Measurements from ENCODE around the gene CATSPERZ.
A peak's percentile ranks its signal among the peaks of the same experiment; 100 is the strongest.

CATSPERZ gene

GRCh38 chr11:64267207-64267945 lies 32.8 kb upstream of the CATSPERZ start:
- Histone ChIP-seq H3K27me3 (ENCODE audit: control insufficient read depth, insufficient read depth, low read length) (no peaks in the 10 kb centered on the region), H3K9me3 (ENCODE audit: control insufficient read depth, low read length) (no peaks in the 10 kb centered on the region), H3K4me3 (ENCODE audit: low read length) (no peak overlapping the region), H3K9ac (ENCODE audit: low read length) (peak overlapping the region; percentile 83), H3K36me3 (ENCODE audit: control insufficient read depth, insufficient read depth, low read length) (peaks cover 12% of the 10 kb centered on the region), H3K4me1 (ENCODE audit: control insufficient read depth, insufficient read depth, low read length) (peaks cover 32% of the 10 kb centered on the region)

DNA sequence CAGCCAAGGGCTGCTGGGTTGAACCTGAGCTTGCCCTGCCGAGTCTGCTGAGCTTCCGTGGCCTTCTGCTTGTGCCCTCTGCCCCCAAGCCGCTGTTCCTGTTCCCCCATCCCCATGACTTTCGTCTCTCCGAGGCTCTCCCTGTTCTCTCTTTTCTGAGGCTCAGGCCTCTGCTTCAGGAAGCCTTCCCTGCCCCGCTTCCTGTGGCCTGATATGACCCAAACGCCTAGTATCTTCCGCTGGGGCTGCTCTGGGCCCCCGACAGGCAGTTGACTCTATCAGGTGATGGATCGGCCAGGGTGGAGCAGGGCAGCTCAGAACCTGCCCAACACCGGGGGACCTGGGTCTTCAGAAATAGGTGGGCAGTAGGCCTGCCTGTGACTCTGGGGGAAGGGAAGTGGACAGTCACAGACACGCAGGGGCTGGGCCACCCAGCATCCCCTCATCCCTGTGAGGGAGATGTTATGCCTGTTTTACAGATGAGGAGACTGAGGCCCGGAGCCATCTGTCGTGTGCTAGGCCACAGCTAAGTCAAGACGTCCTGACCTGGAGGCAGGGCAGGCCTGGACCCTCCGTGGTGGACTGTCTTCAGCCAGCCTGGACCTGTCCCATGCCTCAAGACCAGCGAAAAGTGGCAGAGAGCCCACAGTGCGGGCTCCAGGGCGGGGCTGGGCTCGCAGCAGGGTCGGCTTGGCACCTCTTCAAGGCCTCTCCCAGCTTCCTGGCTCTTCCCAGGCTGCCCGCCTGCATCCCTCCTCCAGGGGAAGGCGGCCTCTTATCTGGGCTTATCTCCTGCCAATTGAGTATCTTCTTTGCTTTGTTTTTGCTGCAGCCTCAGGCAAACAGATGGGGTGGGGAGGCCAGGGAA lies 31.9 kb upstream of the CATSPERZ start:
- H3K4me3 ChIP-seq (ENCODE audit: low read length), result no peak overlapping the region
- H3K4me1 ChIP-seq (ENCODE audit: control insufficient read depth, insufficient read depth, low read length), result peaks cover 37% of the 10 kb centered on the region
- H3K9ac ChIP-seq (ENCODE audit: low read length), result peak overlapping the region; percentile 83
- no peaks in the 10 kb centered on the region for H3K27me3 ChIP-seq (ENCODE audit: control insufficient read depth, insufficient read depth, low read length)
- H3K9me3 ChIP-seq (ENCODE audit: control insufficient read depth, low read length), result no peaks in the 10 kb centered on the region
- peaks cover 6% of the 10 kb centered on the region for H3K36me3 ChIP-seq (ENCODE audit: control insufficient read depth, insufficient read depth, low read length)

DNA sequence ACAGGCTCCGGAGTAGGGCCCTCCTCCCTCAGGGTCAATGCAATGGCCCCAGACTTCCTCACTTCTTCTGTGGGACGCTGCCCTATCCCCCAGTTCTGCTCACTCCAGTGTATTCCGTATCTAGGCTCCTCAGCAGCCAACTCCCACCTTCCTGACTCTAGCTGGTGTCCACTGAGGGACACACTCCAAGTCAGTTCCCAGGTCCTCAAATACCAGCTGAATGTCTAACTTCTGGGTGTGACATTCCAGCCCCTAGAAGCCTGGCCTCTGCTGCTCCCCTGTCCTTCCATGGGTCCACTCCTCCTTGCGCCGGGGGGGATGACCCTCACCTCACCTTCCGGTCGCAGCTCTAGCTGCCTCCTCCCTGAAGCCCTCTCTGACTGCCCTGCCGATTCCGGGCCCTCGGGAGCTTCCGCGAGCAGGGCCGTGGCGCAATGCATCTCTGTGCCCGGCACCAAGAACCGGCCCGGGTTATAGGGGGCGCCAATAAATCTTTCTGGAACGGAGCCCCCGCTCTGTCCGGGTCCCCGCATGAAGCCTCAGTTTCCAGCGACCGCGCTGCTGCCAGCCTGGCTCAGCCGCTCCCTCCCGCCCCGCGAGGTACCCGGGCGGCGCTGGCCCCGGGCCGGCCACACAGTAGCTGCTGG lies 31.1 kb upstream of the CATSPERZ start:
- Histone ChIP-seq H3K4me3 (ENCODE audit: low read length) (peak overlapping the region; percentile 83), H3K9ac (ENCODE audit: low read length) (peak overlapping the region; percentile 83), H3K9me3 (ENCODE audit: control insufficient read depth, low read length) (no peaks in the 10 kb centered on the region), H3K27me3 (ENCODE audit: control insufficient read depth, insufficient read depth, low read length) (no peaks in the 10 kb centered on the region), H3K36me3 (ENCODE audit: control insufficient read depth, insufficient read depth, low read length) (no peaks in the 10 kb centered on the region), H3K4me1 (ENCODE audit: control insufficient read depth, insufficient read depth, low read length) (peaks cover 43% of the 10 kb centered on the region)

GRCh38 chr11:64269540-64270220 lies 30.5 kb upstream of the CATSPERZ start:
- H3K36me3 ChIP-seq (ENCODE audit: control insufficient read depth, insufficient read depth, low read length), result no peaks in the 10 kb centered on the region
- H3K9ac ChIP-seq (ENCODE audit: low read length), result peak overlapping the region; percentile 84
- peaks cover 49% of the 10 kb centered on the region for H3K4me1 ChIP-seq (ENCODE audit: control insufficient read depth, insufficient read depth, low read length)

GRCh38 chr11:64275031-64275800 lies 24.9 kb upstream of the CATSPERZ start:
- no peaks in the 10 kb centered on the region for H3K27me3 ChIP-seq (ENCODE audit: control insufficient read depth, insufficient read depth, low read length)
- no peak overlapping the region for H3K4me3 ChIP-seq (ENCODE audit: low read length)
- peaks cover 7% of the 10 kb centered on the region for H3K36me3 ChIP-seq (ENCODE audit: control insufficient read depth, insufficient read depth, low read length)
- peaks cover 53% of the 10 kb centered on the region for H3K4me1 ChIP-seq (ENCODE audit: control insufficient read depth, insufficient read depth, low read length)
- no peak overlapping the region for H3K9ac ChIP-seq (ENCODE audit: low read length)
- no peaks in the 10 kb centered on the region for H3K9me3 ChIP-seq (ENCODE audit: control insufficient read depth, low read length)

More at GRCh38 chr11:64269540-64270220, 30.5 kb upstream of the CATSPERZ start:
- peak overlapping the region; percentile 83 for H3K4me3 ChIP-seq (ENCODE audit: low read length)
- H3K9me3 ChIP-seq (ENCODE audit: control insufficient read depth, low read length), result no peaks in the 10 kb centered on the region
- no peaks in the 10 kb centered on the region for H3K27me3 ChIP-seq (ENCODE audit: control insufficient read depth, insufficient read depth, low read length)

DNA sequence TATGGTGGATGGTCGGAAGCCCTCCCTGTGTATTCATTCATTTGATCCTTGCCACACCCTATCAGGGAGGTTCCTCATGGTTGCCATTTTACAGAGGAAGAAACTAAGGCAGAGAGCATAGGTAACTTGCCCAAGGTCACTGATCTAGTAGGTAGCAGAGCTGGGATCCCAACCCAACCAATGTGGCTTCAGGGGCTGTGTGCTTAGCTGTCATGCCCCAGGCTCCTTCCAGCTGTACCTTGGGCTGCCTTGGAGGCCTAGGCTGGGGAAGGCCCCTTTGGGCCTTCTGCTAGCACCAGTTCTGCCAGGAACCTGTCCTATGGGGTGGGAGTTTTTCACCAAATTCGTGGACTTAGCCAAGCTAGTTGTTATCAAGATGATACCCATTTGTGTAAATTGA lies 24.3 kb upstream of the CATSPERZ start:
- no peaks in the 10 kb centered on the region for H3K27me3 ChIP-seq (ENCODE audit: control insufficient read depth, insufficient read depth, low read length)
- H3K36me3 ChIP-seq (ENCODE audit: control insufficient read depth, insufficient read depth, low read length), result peaks cover 7% of the 10 kb centered on the region
- no peaks in the 10 kb centered on the region for H3K9me3 ChIP-seq (ENCODE audit: control insufficient read depth, low read length)
- H3K4me3 ChIP-seq (ENCODE audit: low read length), result no peak overlapping the region
- H3K9ac ChIP-seq (ENCODE audit: low read length), result no peak overlapping the region
- peaks cover 53% of the 10 kb centered on the region for H3K4me1 ChIP-seq (ENCODE audit: control insufficient read depth, insufficient read depth, low read length)

- Histone ChIP-seq H3K36me3 (ENCODE audit: control insufficient read depth, insufficient read depth, low read length) (peaks cover 7% of the 10 kb centered on the region), H3K9me3 (ENCODE audit: control insufficient read depth, low read length) (no peaks in the 10 kb centered on the region), H3K27me3 (ENCODE audit: control insufficient read depth, insufficient read depth, low read length) (no peaks in the 10 kb centered on the region), H3K4me3 (ENCODE audit: low read length) (no peak overlapping the region), H3K9ac (ENCODE audit: low read length) (no peak overlapping the region), H3K4me1 (ENCODE audit: control insufficient read depth, insufficient read depth, low read length) (peaks cover 49% of the 10 kb centered on the region)
These were observed 23.3 kb upstream of the CATSPERZ start for GRCh38 chr11:64276653-64277431.

DNA sequence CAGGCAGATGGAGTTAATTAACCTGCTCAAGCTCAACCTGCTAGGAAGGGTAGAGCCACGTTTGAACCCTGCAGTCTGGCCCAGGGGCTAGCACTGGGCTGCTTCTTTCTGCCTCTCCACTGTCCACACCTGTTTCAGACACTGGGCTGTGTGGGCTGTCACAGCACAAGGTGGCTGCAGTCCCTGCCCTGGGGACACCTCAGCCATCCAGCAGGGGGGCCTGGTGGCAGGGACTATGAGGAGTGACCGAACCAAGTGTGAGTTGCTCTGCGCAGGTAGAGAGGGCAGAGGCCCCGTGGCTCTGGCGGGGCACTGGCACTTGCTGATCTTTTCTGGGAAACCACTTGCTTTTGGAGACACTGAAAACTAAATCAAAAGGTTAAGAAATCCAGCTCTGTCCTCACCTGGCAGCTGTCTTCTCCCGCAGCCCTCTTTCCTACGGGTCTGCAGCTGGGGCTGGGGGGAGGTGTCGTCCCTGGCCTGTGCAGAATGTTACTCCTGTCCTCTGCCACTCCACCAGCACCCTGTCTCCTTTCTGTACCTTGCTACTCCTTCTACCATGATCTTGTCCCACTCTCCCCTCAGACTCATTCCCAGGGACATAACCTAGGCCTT lies 21.5 kb upstream of the CATSPERZ start:
- no peak overlapping the region for H3K4me3 ChIP-seq (ENCODE audit: low read length)
- no peak overlapping the region for H3K9ac ChIP-seq (ENCODE audit: low read length)
- H3K4me1 ChIP-seq (ENCODE audit: control insufficient read depth, insufficient read depth, low read length), result peaks cover 52% of the 10 kb centered on the region

DNA sequence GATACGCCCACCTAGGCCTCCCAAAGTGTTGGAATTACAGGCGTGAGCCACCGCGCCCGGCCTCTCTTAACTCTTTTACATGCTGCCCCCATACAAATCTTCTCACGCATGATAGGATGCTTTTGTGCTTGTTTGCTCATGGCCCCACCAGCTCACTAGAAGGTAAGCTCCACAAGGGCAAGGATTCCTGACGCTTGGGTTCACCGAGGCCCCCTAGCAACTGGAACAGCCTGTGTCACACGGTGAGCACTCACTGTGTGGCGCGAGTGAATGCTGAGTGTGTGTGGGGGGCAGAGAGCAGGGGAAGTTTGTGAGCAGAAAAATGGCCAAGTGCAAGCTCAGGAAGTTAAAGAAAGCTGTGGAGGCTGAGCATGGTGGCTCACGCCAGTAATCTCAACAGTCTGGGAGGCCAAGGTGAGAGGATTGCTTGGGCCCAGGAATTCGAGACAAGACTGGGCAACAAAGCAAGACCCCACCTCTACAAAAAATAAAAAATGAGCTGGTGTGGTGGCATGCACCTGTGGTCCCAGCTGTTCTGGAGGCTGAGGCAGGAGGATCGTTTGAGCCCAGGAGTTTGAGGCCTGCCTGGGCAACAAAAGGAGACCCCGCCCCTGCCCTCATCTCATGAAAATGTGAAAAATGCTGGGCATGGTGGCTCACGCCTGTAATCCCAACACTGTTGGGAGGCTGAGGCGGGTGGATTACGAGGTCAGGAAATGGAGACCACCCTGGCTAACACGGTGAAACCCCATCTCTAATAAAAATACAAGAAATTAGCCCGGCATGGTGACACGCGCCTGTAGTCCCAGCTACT lies 18.0 kb upstream of the CATSPERZ start:
- Histone ChIP-seq H3K4me3 (ENCODE audit: low read length) (no peak overlapping the region), H3K9ac (ENCODE audit: low read length) (no peak overlapping the region), H3K9me3 (ENCODE audit: control insufficient read depth, low read length) (no peaks in the 10 kb centered on the region), H3K4me1 (ENCODE audit: control insufficient read depth, insufficient read depth, low read length) (peaks cover 35% of the 10 kb centered on the region), H3K27me3 (ENCODE audit: control insufficient read depth, insufficient read depth, low read length) (no peaks in the 10 kb centered on the region), H3K36me3 (ENCODE audit: control insufficient read depth, insufficient read depth, low read length) (peaks cover 5% of the 10 kb centered on the region)

More for the DNA sequence above, 21.5 kb upstream of the CATSPERZ start:
- Histone ChIP-seq H3K27me3 (ENCODE audit: control insufficient read depth, insufficient read depth, low read length) (no peaks in the 10 kb centered on the region), H3K9me3 (ENCODE audit: control insufficient read depth, low read length) (no peaks in the 10 kb centered on the region), H3K36me3 (ENCODE audit: control insufficient read depth, insufficient read depth, low read length) (peaks cover 7% of the 10 kb centered on the region)

- Histone ChIP-seq H3K9me3 (ENCODE audit: control insufficient read depth, low read length) (no peaks in the 10 kb centered on the region), H3K4me3 (ENCODE audit: low read length) (no peak overlapping the region), H3K36me3 (ENCODE audit: control insufficient read depth, insufficient read depth, low read length) (no peaks in the 10 kb centered on the region), H3K9ac (ENCODE audit: low read length) (peak overlapping the region; percentile 95), H3K27me3 (ENCODE audit: control insufficient read depth, insufficient read depth, low read length) (no peaks in the 10 kb centered on the region), H3K4me1 (ENCODE audit: control insufficient read depth, insufficient read depth, low read length) (peaks cover 31% of the 10 kb centered on the region)
These were observed 17.1 kb upstream of the CATSPERZ start for GRCh38 chr11:64283092-64283491.

Data from mucosa of stomach (tissue), 1 donor.